ENCODE data around the gene SSU72. TPM values are rescaled to one million over a fixed set of nuclear protein-coding genes. Genes with fewer than 3 reads are reported as not detected.

SSU72 gene
- total and polyA plus RNA-seq, 2 donors (not counting 3 experiments of a cell fraction or from before 2014, with no cell fraction given) = 85.9 to 129 TPM

DNA sequence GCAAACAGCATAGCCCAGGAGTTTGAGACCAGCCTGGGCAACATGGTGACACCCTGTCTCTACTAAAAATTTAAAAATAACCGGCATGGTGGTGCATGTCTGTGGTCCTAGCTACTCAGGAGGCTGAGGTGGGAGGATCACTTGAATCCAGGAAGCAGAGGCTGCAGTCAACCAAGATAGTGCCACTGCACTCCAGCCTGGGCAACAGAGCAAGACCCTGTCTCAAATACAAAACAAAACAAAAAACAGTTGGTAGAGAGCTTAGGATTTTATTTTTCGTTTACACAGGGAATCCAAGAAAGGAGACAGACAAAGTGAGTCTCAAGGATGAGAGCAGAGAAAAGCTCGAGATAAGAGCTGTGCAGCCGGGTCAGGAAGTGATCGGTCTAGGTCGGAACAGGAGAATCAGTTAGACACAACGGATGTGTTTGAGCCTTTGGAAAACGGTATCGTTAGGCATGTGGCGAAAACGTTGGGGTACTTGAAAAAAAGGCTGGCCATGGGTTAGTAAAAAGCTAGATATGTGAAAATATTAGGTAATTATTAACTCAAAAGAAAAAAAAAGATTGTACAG, 38.9 kb upstream of the SSU72 start:
- Histone ChIP-seq H3K9ac (replicated peaks; ENCODE audit: extremely low read depth, insufficient read depth, low read length) (no peak overlapping the region), H3K9me1 (replicated peaks; ENCODE audit: control insufficient read depth, extremely low read depth, insufficient read depth, low read length) (no peaks in the 10 kb centered on the region), H2AFZ (ENCODE audit: low read depth, low read length) (no peak overlapping the region), H3K79me2 (ENCODE audit: control insufficient read depth, insufficient read depth, low read length) (peaks cover 3% of the 10 kb centered on the region), H3K4me3 (replicated peaks in 1 of 3; ENCODE audit: insufficient read depth in 1 of 3, low read depth in 1 of 3, low read length in 3 of 3) (no peak overlapping the region), H3K27ac (ENCODE audit: insufficient read depth, low read depth, low read length) (no peak overlapping the region), H3K4me2 (ENCODE audit: insufficient read depth, low read length) (no peak overlapping the region), H3K4me1 (ENCODE audit: control insufficient read depth, extremely low read depth, insufficient read depth, low read length) (peaks cover 16% of the 10 kb centered on the region), H4K20me1 (replicated peaks; ENCODE audit: control insufficient read depth, extremely low read depth, insufficient read depth, low read length) (no peaks in the 10 kb centered on the region), H3K9me3 (replicated peaks; ENCODE audit: control insufficient read depth, insufficient read depth, low read length) (no peaks in the 10 kb centered on the region), H3K36me3 (ENCODE audit: control insufficient read depth in 2 of 2, extremely low read depth in 1 of 2, insufficient read depth in 2 of 2, low read length in 2 of 2) (peaks cover 0 to 2% of the 10 kb centered on the region in 2 experiments), H3K27me3 (ENCODE audit: control insufficient read depth in 2 of 2, insufficient read depth in 2 of 2, low read length in 2 of 2) (no peaks in the 10 kb centered on the region)
- no peak for DNase-seq (ENCODE audit: low read depth, low spot score)
- intact Hi-C loops (cut with micrococcal nuclease) (no loop called here), dilution Hi-C loops (cut with MboI; ENCODE audit: extremely low pct_ligation_motif_present, low sequenced_read_pairs) (no loop called here)
- no peak for FAIRE-seq
- TF ChIP-seq, protein P1, sequence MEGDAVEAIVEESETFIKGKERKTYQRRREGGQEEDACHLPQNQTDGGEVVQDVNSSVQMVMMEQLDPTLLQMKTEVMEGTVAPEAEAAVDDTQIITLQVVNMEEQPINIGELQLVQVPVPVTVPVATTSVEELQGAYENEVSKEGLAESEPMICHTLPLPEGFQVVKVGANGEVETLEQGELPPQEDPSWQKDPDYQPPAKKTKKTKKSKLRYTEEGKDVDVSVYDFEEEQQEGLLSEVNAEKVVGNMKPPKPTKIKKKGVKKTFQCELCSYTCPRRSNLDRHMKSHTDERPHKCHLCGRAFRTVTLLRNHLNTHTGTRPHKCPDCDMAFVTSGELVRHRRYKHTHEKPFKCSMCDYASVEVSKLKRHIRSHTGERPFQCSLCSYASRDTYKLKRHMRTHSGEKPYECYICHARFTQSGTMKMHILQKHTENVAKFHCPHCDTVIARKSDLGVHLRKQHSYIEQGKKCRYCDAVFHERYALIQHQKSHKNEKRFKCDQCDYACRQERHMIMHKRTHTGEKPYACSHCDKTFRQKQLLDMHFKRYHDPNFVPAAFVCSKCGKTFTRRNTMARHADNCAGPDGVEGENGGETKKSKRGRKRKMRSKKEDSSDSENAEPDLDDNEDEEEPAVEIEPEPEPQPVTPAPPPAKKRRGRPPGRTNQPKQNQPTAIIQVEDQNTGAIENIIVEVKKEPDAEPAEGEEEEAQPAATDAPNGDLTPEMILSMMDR (IDR thresholded peaks at IDR 0.05; ENCODE audit: extremely low read depth in 1 of 2, insufficient read depth in 1 of 2, low read depth in 1 of 2, low read length in 2 of 2) = no peak
- no peak for TF ChIP-seq JUN (IDR thresholded peaks at IDR 0.05; ENCODE audit: borderline replicate concordance, insufficient read depth, insufficient read length, low read depth)
- TF ChIP-seq, protein P2, sequence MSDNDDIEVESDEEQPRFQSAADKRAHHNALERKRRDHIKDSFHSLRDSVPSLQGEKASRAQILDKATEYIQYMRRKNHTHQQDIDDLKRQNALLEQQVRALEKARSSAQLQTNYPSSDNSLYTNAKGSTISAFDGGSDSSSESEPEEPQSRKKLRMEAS (IDR thresholded peaks at IDR 0.05; ENCODE audit: insufficient read depth, insufficient read length) = no peak
- TF ChIP-seq EZH2 (IDR thresholded peaks at IDR 0.05; ENCODE audit: borderline replicate concordance, low read depth, low read length, severe bottlenecking) = no peak
- TF ChIP-seq POLR2A (IDR thresholded peaks at IDR 0.05; ENCODE audit: low read depth, low read length) = no peak
- TF ChIP-seq FOS (IDR thresholded peaks at IDR 0.05; ENCODE audit: borderline replicate concordance, insufficient read depth, low read length) = no peak
- TF ChIP-seq MYC (IDR thresholded peaks at IDR 0.05; ENCODE audit: low read depth, low read length) = no peak
- no peak for TF ChIP-seq POLR2AphosphoS5 (IDR thresholded peaks at IDR 0.05; ENCODE audit: insufficient read depth, low read depth, low read length)
- no peak for TF ChIP-seq GATA2 (IDR thresholded peaks at IDR 0.05; ENCODE audit: insufficient read depth, insufficient read length, low read depth, low read length)
- ChIA-PET POLR2A (no interaction called here), CTCF (interaction anchor here (1.2 kb wide), 1 partner anchor 36 kb away, joined by 6 read pairs; no protein-coding TSS in a partner anchor)
- BruUV-seq (replicated peaks) = no TSS peak
